ENCODE results near the gene FBXO7. TPM values are rescaled to one million over a fixed set of nuclear protein-coding genes. Genes with fewer than 3 reads are reported as not detected.

FBXO7 gene
- total RNA-seq, 1 experiment from 2014 or later, result 47.8 TPM

- Histone ChIP-seq H3K9me3 (ENCODE audit: control insufficient read depth, low read depth, low read length) (no peaks in the 10 kb centered on the region), H3K23me2 (ENCODE audit: insufficient read length, low read depth, low read length, poor library complexity, severe bottlenecking) (no peaks in the 10 kb centered on the region), H4K91ac (ENCODE audit: insufficient read length, low read depth, low read length) (no peak overlapping the region), H4K20me1 (ENCODE audit: control insufficient read depth, insufficient read depth, insufficient read length) (no peaks in the 10 kb centered on the region), H3K23ac (ENCODE audit: insufficient read length, low read depth, low read length) (no peak overlapping the region), H3K79me1 (ENCODE audit: insufficient read depth, low read depth, low read length, poor library complexity, severe bottlenecking) (no peaks in the 10 kb centered on the region), H2BK120ac (ENCODE audit: low read depth, low read length, poor library complexity, severe bottlenecking) (no peak overlapping the region), H3K9ac (ENCODE audit: extremely low read depth, insufficient read length, low read length) (no peak overlapping the region), H3K14ac (ENCODE audit: insufficient read depth, low read length) (no peak overlapping the region), H3K4ac (ENCODE audit: low read depth, low read length) (no peak overlapping the region), H2BK12ac (ENCODE audit: insufficient read length, low read depth, low read length) (no peak overlapping the region), H3K27ac (ENCODE audit: insufficient read length, low read depth, low read length) (no peak overlapping the region), H4K5ac (ENCODE audit: insufficient read length, low read depth, low read length) (no peak overlapping the region), H2BK15ac (ENCODE audit: low read depth, low read length) (no peak overlapping the region), H3K27me3 (ENCODE audit: insufficient read depth, low read length) (no peaks in the 10 kb centered on the region), H3K79me2 (ENCODE audit: insufficient read depth, low read length) (peaks cover 2% of the 10 kb centered on the region; the same call in 1 of the 2 replicates), H3K56ac (ENCODE audit: insufficient read length, low read depth, low read length) (no peak overlapping the region), H3K4me2 (ENCODE audit: insufficient read depth, insufficient read length, low read length) (no peak overlapping the region), H3K4me1 (ENCODE audit: insufficient read depth, low read length) (no peaks in the 10 kb centered on the region), H2AFZ (ENCODE audit: low read length) (no peak overlapping the region), H2BK5ac (ENCODE audit: insufficient read length, low read length) (no peak overlapping the region), H2BK20ac (ENCODE audit: low read depth, low read length, poor library complexity, severe bottlenecking) (no peak overlapping the region), H3K18ac (ENCODE audit: insufficient read length, low read depth, low read length) (no peak overlapping the region), H2AK5ac (ENCODE audit: insufficient read length, low read length) (no peak overlapping the region), H4K8ac (replicated peaks; ENCODE audit: insufficient read length, low read depth, low read length) (no peak overlapping the region), H3T11ph (ENCODE audit: low read length) (no peak overlapping the region)
- Mint-ChIP-seq H3K4me3 (no peak overlapping the region), H3K36me3 (ENCODE audit: insufficient read depth in 1 of 3, low read depth in 3 of 3) (peaks cover 1 to 38% (median 21%) of the 10 kb centered on the region in 3 experiments; a peak in 5 of 7 replicates), H3K9me3 (no peaks in the 10 kb centered on the region), H3K4me1 (no peaks in the 10 kb centered on the region), H3K27ac (no peak overlapping the region), H3K27me3 (ENCODE audit: low read depth) (no peaks in the 10 kb centered on the region)
- no peak for TF ChIP-seq CTCF (conservative IDR thresholded peaks at IDR 0.05)
- WGBS (ENCODE audit: extremely low coverage, insufficient read length, low lambda C conversion rate), result no CpG with 5 or more reads among the region's 1 CpG
- no peak for DNase-seq
Measured at GRCh38 chr22:32487461-32487860, 12.8 kb downstream of the FBXO7 start.

All from H9 (cell line).